A673 (cell line): ENCODE results near the gene CLIC6. TPM values are rescaled to one million over a fixed set of nuclear protein-coding genes. Genes with fewer than 3 reads are reported as not detected.

Experiments used
- BruUV-seq: library from RNA; stranded (reverse); fragments of 400-500 nt; replicated peaks from 2 replicates; lab custom pipeline; 2021; lab: Mats Ljungman, UMichigan
- CTCF ChIA-PET: fragments of 300-600 bp; sonication (Branson Sonifier 250); formaldehyde crosslinking; loops from one replicate; lab custom pipeline; 2022; ENCODE audit warnings: antibody characterized with exemption; lab: Charles Lee
- POLR2A ChIA-PET: fragments of 300-600 bp; sonication (Branson Sonifier 250); formaldehyde crosslinking; loops from one replicate; lab custom pipeline; 2022; ENCODE audit warnings: antibody characterized with exemption; ENCODE audit not compliant: low non-redundant PET; lab: Charles Lee
- DNase-seq: peaks from one replicate; pipeline ENCODE4 v3.0.0-alpha.2; 2015; ENCODE audit warnings: low spot score
- H3K27ac ChIP-seq: fragments of 200-600 bp; sonication (generic); 2 replicates; pipeline ENCODE4 v1.5.1; 2016; ENCODE audit warnings: mixed run types, low read depth, mild to moderate bottlenecking, mixed read lengths, antibody characterized with exemption, low read length; ENCODE audit not compliant: poor library complexity, severe bottlenecking
- H3K27me3 ChIP-seq: fragments of 200-600 bp; sonication (generic); replicated peaks from 2 replicates; pipeline ENCODE4 v1.6.1; 2017; ENCODE audit warnings: mixed run types, low read depth, mild to moderate bottlenecking, mixed read lengths, antibody characterized with exemption, low read length; ENCODE audit not compliant: insufficient read depth, poor library complexity
- H3K36me3 ChIP-seq: fragments of 200-600 bp; sonication (generic); 2 replicates; pipeline ENCODE4 v1.6.1; 2016; ENCODE audit warnings: mixed run types, mild to moderate bottlenecking, mixed read lengths, antibody characterized with exemption, low read length; ENCODE audit not compliant: insufficient read depth, poor library complexity, severe bottlenecking
- H3K4me1 ChIP-seq: fragments of 200-600 bp; sonication (generic); 2 replicates; pipeline ENCODE4 v1.6.1; 2017; ENCODE audit warnings: mixed run types, mild to moderate bottlenecking, mixed read lengths, antibody characterized with exemption, low read length; ENCODE audit not compliant: insufficient read depth, poor library complexity, severe bottlenecking
- H3K4me3 ChIP-seq: fragments of 200-600 bp; sonication (generic); 2 replicates; pipeline ENCODE4 v1.5.1; 2016; ENCODE audit warnings: low read depth, mixed run types, mild to moderate bottlenecking, mixed read lengths, low read length; ENCODE audit not compliant: poor library complexity, severe bottlenecking
- H3K9me3 ChIP-seq: fragments of 200-600 bp; sonication (generic); 2 replicates; pipeline ENCODE4 v1.6.1; 2016; ENCODE audit warnings: mixed run types, low read depth, mild to moderate bottlenecking, mixed read lengths, antibody characterized with exemption, low read length; ENCODE audit not compliant: poor library complexity, severe bottlenecking
- EZH2 ChIP-seq: fragments of 200-600 bp; sonication (generic); IDR thresholded peaks from 2 replicates; pipeline ENCODE4 v1.6.1; 2017; ENCODE audit warnings: borderline replicate concordance, low read depth, mild to moderate bottlenecking, mixed read lengths, antibody characterized with exemption, low read length; ENCODE audit not compliant: poor library complexity, severe bottlenecking
- intact Hi-C: fragments of 100-400 bp; cut with micrococcal nuclease; formaldehyde crosslinking; loops from one replicate; pipeline ENCODE4 v1.10.0; 2022; ENCODE audit not compliant: unreplicated experiment
- total RNA-seq: library from RNA; stranded (reverse); gene quantifications from 2 replicates; pipeline ENCODE4 v1.2.3, GENCODE V29; 2021
- TF ChIP-seq, protein P1 (sequence below): fragments of 300-800, 200-600 bp; sonication (generic); conservative IDR thresholded peaks from 2 replicates; pipeline ENCODE4 v1.5.1; 2017; ENCODE audit warnings: low read depth, mild to moderate bottlenecking, antibody characterized with exemption, low read length, moderate library complexity, mixed read lengths

CLIC6 gene
- total RNA-seq, 1 experiment from 2014 or later, result not detected

DNA sequence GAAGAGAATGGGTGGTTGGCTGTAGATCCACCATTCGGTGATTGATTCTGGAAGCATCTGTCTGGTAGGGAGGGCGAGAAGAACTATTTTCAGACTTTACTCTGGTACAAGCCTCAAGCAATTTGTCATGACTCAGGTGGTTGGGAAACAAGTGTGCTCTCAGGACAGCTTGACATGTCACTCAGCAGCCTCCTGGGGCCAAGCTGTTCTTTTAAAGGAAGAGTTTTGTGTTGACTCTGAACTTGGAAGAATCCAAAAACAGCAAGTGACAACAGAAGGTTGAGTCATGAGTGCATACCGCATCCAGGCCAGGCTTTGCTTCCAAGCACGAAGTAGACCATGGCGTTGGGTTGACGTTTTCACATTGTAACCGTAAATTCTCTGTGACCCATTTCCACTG is 65.9 kb downstream of the CLIC6 start:
- TF ChIP-seq, protein P1, sequence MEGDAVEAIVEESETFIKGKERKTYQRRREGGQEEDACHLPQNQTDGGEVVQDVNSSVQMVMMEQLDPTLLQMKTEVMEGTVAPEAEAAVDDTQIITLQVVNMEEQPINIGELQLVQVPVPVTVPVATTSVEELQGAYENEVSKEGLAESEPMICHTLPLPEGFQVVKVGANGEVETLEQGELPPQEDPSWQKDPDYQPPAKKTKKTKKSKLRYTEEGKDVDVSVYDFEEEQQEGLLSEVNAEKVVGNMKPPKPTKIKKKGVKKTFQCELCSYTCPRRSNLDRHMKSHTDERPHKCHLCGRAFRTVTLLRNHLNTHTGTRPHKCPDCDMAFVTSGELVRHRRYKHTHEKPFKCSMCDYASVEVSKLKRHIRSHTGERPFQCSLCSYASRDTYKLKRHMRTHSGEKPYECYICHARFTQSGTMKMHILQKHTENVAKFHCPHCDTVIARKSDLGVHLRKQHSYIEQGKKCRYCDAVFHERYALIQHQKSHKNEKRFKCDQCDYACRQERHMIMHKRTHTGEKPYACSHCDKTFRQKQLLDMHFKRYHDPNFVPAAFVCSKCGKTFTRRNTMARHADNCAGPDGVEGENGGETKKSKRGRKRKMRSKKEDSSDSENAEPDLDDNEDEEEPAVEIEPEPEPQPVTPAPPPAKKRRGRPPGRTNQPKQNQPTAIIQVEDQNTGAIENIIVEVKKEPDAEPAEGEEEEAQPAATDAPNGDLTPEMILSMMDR, result no peak
- TF ChIP-seq EZH2, result no peak
- no peaks in the 10 kb centered on the region for H3K36me3 ChIP-seq
- no TSS peak for BruUV-seq
- no peak overlapping the region for H3K4me3 ChIP-seq
- intact Hi-C loops, result no loop called here
- DNase-seq, result no peak
- H3K27ac ChIP-seq, result no peak overlapping the region
- peaks cover 3% of the 10 kb centered on the region for H3K27me3 ChIP-seq
- POLR2A ChIA-PET, result no interaction called here
- no peaks in the 10 kb centered on the region for H3K9me3 ChIP-seq
- CTCF ChIA-PET, result no interaction called here
- H3K4me1 ChIP-seq, result no peaks in the 10 kb centered on the region

GRCh38 chr21:34736116-34736874 is 67.5 kb downstream of the CLIC6 start:
- no peaks in the 10 kb centered on the region for H3K4me1 ChIP-seq
- H3K4me3 ChIP-seq, result no peak overlapping the region
- peaks cover 3% of the 10 kb centered on the region for H3K27me3 ChIP-seq
- no peak for DNase-seq
- TF ChIP-seq, protein P1, result no peak
- no peak for TF ChIP-seq EZH2
- H3K36me3 ChIP-seq, result no peaks in the 10 kb centered on the region
- no peaks in the 10 kb centered on the region for H3K9me3 ChIP-seq
- BruUV-seq, result no TSS peak
- H3K27ac ChIP-seq, result no peak overlapping the region
- ChIA-PET CTCF (no interaction called here), POLR2A (no interaction called here)
- intact Hi-C loops, result no loop called here

DNA sequence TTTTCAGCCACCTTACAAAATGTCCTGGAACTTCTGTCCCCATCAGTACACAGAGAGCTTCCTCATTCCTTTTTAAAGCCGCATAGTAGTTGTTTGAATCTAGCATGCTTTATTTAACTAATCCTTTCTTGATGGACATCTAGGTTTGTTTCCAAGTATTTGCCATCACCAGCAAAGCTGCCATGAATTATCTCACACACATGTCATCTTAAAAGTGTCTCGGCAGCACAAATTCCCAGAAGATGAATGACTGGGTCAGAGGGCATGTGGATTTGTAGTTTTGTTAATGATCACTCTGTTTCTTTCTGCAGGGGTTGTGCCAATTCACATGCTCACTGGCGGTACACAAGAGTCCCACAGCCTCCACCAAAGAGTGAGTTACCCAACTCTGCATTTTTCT is 68.3 kb downstream of the CLIC6 start:
- TF ChIP-seq, protein P1, result no peak
- TF ChIP-seq EZH2, result no peak
- POLR2A ChIA-PET, result no interaction called here
- no peaks in the 10 kb centered on the region for H3K9me3 ChIP-seq

More for the DNA sequence above, 68.3 kb downstream of the CLIC6 start:
- H3K4me1 ChIP-seq, result no peaks in the 10 kb centered on the region
- no peak overlapping the region for H3K27ac ChIP-seq
- DNase-seq, result no peak
- H3K27me3 ChIP-seq, result peaks cover 3% of the 10 kb centered on the region
- H3K36me3 ChIP-seq, result no peaks in the 10 kb centered on the region
- intact Hi-C loops, result no loop called here
- no peak overlapping the region for H3K4me3 ChIP-seq
- no TSS peak for BruUV-seq
- CTCF ChIA-PET, result no interaction called here
